Thyroid gland (tissue), 4 donors: ENCODE measurements around the gene CCNJ. TPM values are rescaled to one million over a fixed set of nuclear protein-coding genes. Genes with fewer than 3 reads are reported as not detected.
"Not testable (repeated sequence)": the region's sequence is repeated elsewhere in the genome, so short reads cannot be mapped to it uniquely, and the experiment has no call there.

Source experiments
- DNase-seq, 2 donors: peaks; one replicate each; pipeline ENCODE4 v3.0.0-alpha.2; 2019
- H3K27ac ChIP-seq, 3 donors: fragments of 200-600 bp; sonication (generic); 1 replicate in 2 of 3; 2 replicates in 1 of 3; pipeline ENCODE4 v1.5.1; 2016 to 2019; ENCODE audit warnings: mild to moderate bottlenecking in 1 of 3, moderate library complexity in 1 of 3
- H3K27me3 ChIP-seq: fragments of 200-600 bp; sonication (generic); one replicate; pipeline ENCODE4 v1.5.1; 2019
- H3K36me3 ChIP-seq, 2 donors: fragments of 200-600 bp; sonication (generic); one replicate each; pipeline ENCODE4 v1.5.1; 2016 to 2019
- H3K4me1 ChIP-seq, 2 donors: fragments of 200-600 bp; sonication (generic); one replicate each; pipeline ENCODE4 v1.5.1; 2017 to 2019
- H3K4me3 ChIP-seq, 3 donors: fragments of 200-600 bp; sonication (generic); replicated peaks in 1 of 3; 1 replicate in 2 of 3; 2 replicates in 1 of 3; pipeline ENCODE4 v1.5.1; 2016; ENCODE audit warnings: mild to moderate bottlenecking in 1 of 3
- H3K9me3 ChIP-seq: fragments of 200-600 bp; sonication (generic); one replicate; pipeline ENCODE4 v1.5.1; 2017
- CTCF ChIP-seq, 6 experiments: fragments of 200-600 bp in 3 of 6; fragments of 450-650 bp in 3 of 6; sonication (generic) in 3 of 6; IDR thresholded peaks; one replicate each; pipeline ENCODE4 v1.5.1; 2016 to 2019; ENCODE audit warnings: antibody characterized with exemption in 6 of 6, mild to moderate bottlenecking in 2 of 6, inconsistent platforms in 1 of 6, moderate library complexity in 1 of 6
- POLR2A ChIP-seq, 2 donors: fragments of 450-650 bp; IDR thresholded peaks; one replicate each; pipeline ENCODE4 v1.6.1; 2017; ENCODE audit warnings: antibody characterized with exemption in 2 of 2, mild to moderate bottlenecking in 2 of 2, moderate library complexity in 1 of 2
- WGBS, 2 donors: methylation state at CpG; one replicate each; pipeline ENCODE4 v1.1.5; 2017; 5-methylcytosine and 5-hydroxymethylcytosine counted together
- intact Hi-C: fragments of 100-400 bp; cut with DNase I; formaldehyde crosslinking; loops from one replicate; pipeline ENCODE4 v1.15.1; 2023
- total RNA-seq, 4 donors: library from RNA; depleted of rRNA; stranded (reverse); fragments of >200 nt; gene quantifications; one replicate each; pipeline ENCODE4 v1.2.3, GENCODE V29; 2016

The CCNJ gene
- total RNA-seq, result 10 to 100 TPM in 1 of 4 donors, 1 to 10 TPM in 3; 4.6 to 10.6 (median 5.8) TPM

- peak within 1 kb of the TSS; percentile 27 to 90 (median 84) for H3K4me3 ChIP-seq
- intact Hi-C loops, result no loop called here
- H3K27me3 ChIP-seq, result no peaks in the 10 kb centered on the region
- 5 to 18% methylated on average over 13 to 35 of the region's 92 CpGs for WGBS, 2 donors
- H3K27ac ChIP-seq, result peak within 1 kb of the TSS; percentile 68 to 86 (median 76)
- DNase-seq, result peak; percentile 89
- peaks cover 7 to 9% of the 10 kb centered on the region in 2 donors for H3K4me1 ChIP-seq
- H3K36me3 ChIP-seq, result no peaks in the 10 kb centered on the region
- no peaks in the 10 kb centered on the region for H3K9me3 ChIP-seq
- peak in 1 of 2 donors; percentile 93 for TF ChIP-seq POLR2A (IDR thresholded peaks at IDR 0.05)
- TF ChIP-seq CTCF (IDR thresholded peaks at IDR 0.05), result peak in 2 of 6 experiments; percentile 21 to 40
Measured at GRCh38 chr10:96043033-96043892, at the start of gene CCNJ. TSS of gene CCNJ (plus strand) at chr10:96043583. CDS start at chr10:96044394, 811 bp downstream.

- peak; percentile 71 to 77 for DNase-seq
- WGBS, 2 donors, result 32 to 53% methylated on average over 11 of the region's 11 CpGs
- H3K4me3 ChIP-seq, H3K4me1 ChIP-seq, H3K27ac ChIP-seq, H3K27me3 ChIP-seq, H3K9me3 ChIP-seq, intact Hi-C loops, H3K36me3 ChIP-seq: not testable (repeated sequence)
Measured at GRCh38 chr10:95994376-95994775, 49.0 kb upstream of the CCNJ start.

- Histone ChIP-seq H3K27ac (no peak overlapping the region), H3K27me3 (no peaks in the 10 kb centered on the region), H3K4me3 (no peak overlapping the region), H3K4me1 (peaks cover 0 to 8% of the 10 kb centered on the region in 2 donors), H3K36me3 (no peaks in the 10 kb centered on the region), H3K9me3 (no peaks in the 10 kb centered on the region)
- intact Hi-C loops, result no loop called here
- DNase-seq, result no peak
- WGBS, 2 donors, result 91 to 93% methylated on average over 1 of the region's 1 CpG
- TF ChIP-seq POLR2A (IDR thresholded peaks at IDR 0.05) (no peak), CTCF (IDR thresholded peaks at IDR 0.05) (no peak)
Measured at GRCh38 chr10:95998255-95998784, 45.1 kb upstream of the CCNJ start.

- H3K4me3 ChIP-seq, result no peak overlapping the region
- no peak for DNase-seq
- intact Hi-C loops, result no loop called here
- no peaks in the 10 kb centered on the region for H3K36me3 ChIP-seq
- no peaks in the 10 kb centered on the region for H3K27me3 ChIP-seq
- H3K9me3 ChIP-seq, result no peaks in the 10 kb centered on the region
- TF ChIP-seq POLR2A (IDR thresholded peaks at IDR 0.05), result no peak
- no peak for TF ChIP-seq CTCF (IDR thresholded peaks at IDR 0.05)
- H3K4me1 ChIP-seq, result no peaks in the 10 kb centered on the region
- WGBS, 2 donors, result 92 to 96% methylated on average over 2 of the region's 2 CpGs
- H3K27ac ChIP-seq, result no peak overlapping the region
Measured at GRCh38 chr10:96013956-96014355, 29.4 kb upstream of the CCNJ start.

- no peaks in the 10 kb centered on the region for H3K27me3 ChIP-seq
- TF ChIP-seq POLR2A (IDR thresholded peaks at IDR 0.05) (no peak), CTCF (IDR thresholded peaks at IDR 0.05) (no peak)
- H3K27ac ChIP-seq, result no peak overlapping the region
- no peaks in the 10 kb centered on the region for H3K4me1 ChIP-seq
- no peak for DNase-seq
- intact Hi-C loops, result no loop called here
- H3K4me3 ChIP-seq, result no peak overlapping the region
- 96 to 97% methylated on average over 2 of the region's 2 CpGs for WGBS, 2 donors
- no peaks in the 10 kb centered on the region for H3K9me3 ChIP-seq
- no peaks in the 10 kb centered on the region for H3K36me3 ChIP-seq
Measured at GRCh38 chr10:96014473-96015102, 28.8 kb upstream of the CCNJ start.
